ENCODE results near the gene RGS11. TPM values are rescaled to one million over a fixed set of nuclear protein-coding genes. Genes with fewer than 3 reads are reported as not detected.

The RGS11 gene
- total and polyA plus RNA-seq, 5 donors from 2014 or later, result not detected

DNA sequence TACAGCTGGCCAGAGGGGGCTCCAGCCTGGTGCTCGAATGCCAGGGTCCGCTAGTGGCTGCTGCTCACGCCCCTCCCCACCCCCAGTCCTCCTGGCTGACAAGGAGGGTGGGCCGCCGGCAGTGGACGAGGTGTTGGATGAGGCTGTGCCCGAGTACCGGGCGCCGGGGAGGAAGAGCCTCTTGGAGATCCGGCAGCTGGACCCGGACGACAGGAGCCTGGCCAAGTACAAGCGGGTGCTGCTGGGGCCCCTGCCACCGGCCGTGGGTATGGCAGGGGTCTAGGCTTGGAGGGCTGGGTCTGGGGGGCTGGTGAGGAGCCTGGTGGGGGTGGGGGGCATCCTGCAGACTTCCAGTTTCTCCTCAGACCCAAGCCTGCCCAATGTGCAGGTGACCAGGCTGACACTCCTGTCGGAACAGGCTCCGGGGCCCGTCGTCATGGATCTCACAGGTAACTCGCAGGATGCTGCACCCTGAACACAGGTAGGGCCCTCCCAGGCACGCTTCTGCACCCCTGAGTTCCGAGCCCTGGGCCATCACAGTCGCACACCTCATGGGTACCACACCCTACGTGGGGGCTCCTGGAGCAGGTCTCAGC, 6.0 kb upstream of the RGS11 start:
- Mint-ChIP-seq H3K4me3 (no peak overlapping the region), H3K4me1 (peaks cover 6 to 9% (median 7%) of the 10 kb centered on the region in 4 donors)

DNA sequence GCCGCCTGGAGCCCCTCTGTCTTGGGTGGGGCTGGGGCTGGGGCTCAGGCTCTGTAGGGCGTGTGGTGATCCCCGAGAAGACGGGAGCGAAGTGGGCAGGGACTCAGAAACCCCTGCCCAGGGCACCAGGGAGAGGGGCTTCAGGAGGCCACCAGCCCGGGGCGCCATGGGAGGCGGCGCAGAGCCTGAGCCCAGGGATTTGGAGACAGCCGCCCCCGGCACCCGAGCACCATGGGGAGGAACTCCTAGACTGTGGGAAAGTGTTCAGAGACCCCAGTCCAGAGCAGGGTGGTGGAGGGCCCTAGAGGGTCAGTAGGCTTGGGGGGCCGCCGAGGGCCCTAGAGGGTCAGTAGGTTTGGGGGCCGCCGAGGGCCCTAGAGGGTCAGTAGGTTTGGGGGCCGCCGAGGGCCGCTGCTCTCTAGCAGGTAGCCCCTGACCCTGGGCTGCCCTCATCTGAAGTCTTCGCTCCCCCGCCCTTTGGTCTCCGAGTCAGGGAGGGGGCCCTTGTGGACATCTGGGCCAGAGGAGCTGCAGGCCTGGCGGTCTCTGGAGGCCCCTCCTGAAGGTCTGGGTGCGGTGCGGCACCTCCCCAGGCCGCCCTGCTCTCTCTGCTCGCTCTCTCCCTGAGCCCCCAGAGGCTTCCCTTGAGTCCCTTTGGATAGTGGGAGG, 5.4 kb upstream of the RGS11 start:
- peaks cover 28% of the 10 kb centered on the region for H3K27me3 Mint-ChIP-seq
- ATAC-seq (ENCODE audit: low read depth in 2 of 2) (no peak), DNase-seq (no peak)
- Histone ChIP-seq H3K4me3 (ENCODE audit: low read depth, low read length) (no peak overlapping the region), H3K4me1 (ENCODE audit: control insufficient read depth, insufficient read depth, low read length, poor library complexity, severe bottlenecking) (peaks cover 26% of the 10 kb centered on the region), H3K27me3 (ENCODE audit: control insufficient read depth, insufficient read depth, low read length) (peaks cover 4% of the 10 kb centered on the region), H3K36me3 (ENCODE audit: control insufficient read depth, insufficient read depth, low read length) (no peaks in the 10 kb centered on the region), H3K9me3 (ENCODE audit: control insufficient read depth in 2 of 2, low read length in 2 of 2) (no peaks in the 10 kb centered on the region), H3K27ac (ENCODE audit: insufficient read depth, low read length, poor library complexity, severe bottlenecking) (no peak overlapping the region)
- no peaks in the 10 kb centered on the region for H3K9me3 Mint-ChIP-seq
- peaks cover 6 to 13% (median 9%) of the 10 kb centered on the region in 4 donors for H3K4me1 Mint-ChIP-seq
- H3K36me3 Mint-ChIP-seq, result no peaks in the 10 kb centered on the region
- H3K27ac Mint-ChIP-seq, result no peak overlapping the region
- no peak overlapping the region for H3K4me3 Mint-ChIP-seq

More for the DNA sequence above, 6.0 kb upstream of the RGS11 start:
- Histone ChIP-seq H3K9me3 (ENCODE audit: control insufficient read depth in 2 of 2, low read length in 2 of 2) (no peaks in the 10 kb centered on the region), H3K4me3 (ENCODE audit: low read depth, low read length) (no peak overlapping the region), H3K4me1 (ENCODE audit: control insufficient read depth, insufficient read depth, low read length, poor library complexity, severe bottlenecking) (peaks cover 23% of the 10 kb centered on the region), H3K27me3 (ENCODE audit: control insufficient read depth, insufficient read depth, low read length) (peaks cover 4% of the 10 kb centered on the region), H3K27ac (ENCODE audit: insufficient read depth, low read length, poor library complexity, severe bottlenecking) (no peak overlapping the region), H3K36me3 (ENCODE audit: control insufficient read depth, insufficient read depth, low read length) (no peaks in the 10 kb centered on the region)
- Mint-ChIP-seq H3K36me3 (peaks cover 4% of the 10 kb centered on the region), H3K27ac (no peak overlapping the region), H3K27me3 (peaks cover 21% of the 10 kb centered on the region), H3K9me3 (no peaks in the 10 kb centered on the region)
- no peak for ATAC-seq (ENCODE audit: low read depth in 2 of 2)
- no peak for DNase-seq

DNA sequence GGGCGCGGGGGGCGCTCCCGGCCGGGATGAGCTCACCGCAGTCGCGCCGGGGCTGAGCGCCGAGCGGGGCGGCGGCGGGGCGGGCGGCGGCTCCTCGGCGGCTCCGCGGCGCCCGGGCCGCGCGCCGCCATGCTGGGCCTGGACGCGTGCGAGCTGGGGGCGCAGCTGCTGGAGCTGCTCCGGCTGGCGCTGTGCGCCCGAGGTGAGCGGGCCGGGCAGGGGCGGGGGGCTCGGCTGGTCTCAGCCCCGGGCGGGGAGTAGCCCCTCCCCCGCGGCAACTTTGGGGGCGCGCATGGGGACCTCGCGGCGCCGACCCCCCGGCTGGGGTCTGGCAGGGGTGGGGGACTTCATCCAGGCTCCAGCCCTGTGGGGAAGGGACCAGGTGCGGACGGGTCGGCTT, 4.8 kb upstream of the RGS11 start, which contains the start of gene ARHGDIG:
ARHGDIG (plus strand) TSS at position 40 of the 400 bp plus-strand sequence; CDS start at position 130, 90 bp downstream.
- DNase-seq (no peak), ATAC-seq (ENCODE audit: low read depth in 2 of 2) (no peak)
- Mint-ChIP-seq H3K4me3 (peak within 1 kb of the TSS in 1 of 4 donors; percentile 73), H3K9me3 (no peaks in the 10 kb centered on the region), H3K36me3 (no peaks in the 10 kb centered on the region), H3K27ac (no peak within 1 kb of the TSS), H3K27me3 (peaks cover 29% of the 10 kb centered on the region), H3K4me1 (peaks cover 6 to 13% (median 9%) of the 10 kb centered on the region in 4 donors)
- H3K27ac ChIP-seq (ENCODE audit: insufficient read depth, low read length, poor library complexity, severe bottlenecking), result no peak within 1 kb of the TSS
- no peaks in the 10 kb centered on the region for H3K36me3 ChIP-seq (ENCODE audit: control insufficient read depth, insufficient read depth, low read length)
- peaks cover 4% of the 10 kb centered on the region for H3K27me3 ChIP-seq (ENCODE audit: control insufficient read depth, insufficient read depth, low read length)
- H3K4me1 ChIP-seq (ENCODE audit: control insufficient read depth, insufficient read depth, low read length, poor library complexity, severe bottlenecking), result peaks cover 28% of the 10 kb centered on the region
- H3K9me3 ChIP-seq (ENCODE audit: control insufficient read depth in 2 of 2, low read length in 2 of 2), result no peaks in the 10 kb centered on the region
- H3K4me3 ChIP-seq (ENCODE audit: low read depth, low read length), result no peak within 1 kb of the TSS

DNA sequence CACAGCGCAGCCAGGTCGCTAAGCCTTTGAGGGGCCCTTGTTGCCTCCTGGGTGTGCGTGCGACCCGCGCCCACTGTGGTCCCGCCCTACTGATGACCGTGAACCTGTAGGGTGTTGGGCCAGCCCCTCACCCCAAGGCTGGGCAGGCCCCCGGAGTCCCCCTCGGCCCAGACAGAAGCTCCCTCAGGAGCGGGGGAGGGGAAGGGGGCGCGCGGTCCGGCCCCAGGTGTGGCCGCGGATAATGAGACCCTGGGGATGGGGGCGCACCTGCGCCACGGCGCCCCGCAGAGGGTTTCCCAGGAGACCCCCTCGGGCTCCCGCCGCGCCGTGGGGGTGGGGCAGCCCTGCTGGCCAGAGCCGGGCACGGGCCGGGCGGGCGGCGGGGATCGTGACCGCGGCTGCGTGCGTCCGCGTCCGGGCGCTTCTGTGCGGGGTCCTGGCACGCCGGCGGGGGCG, 4.3 kb upstream of the RGS11 start:
- peaks cover 6 to 14% (median 9%) of the 10 kb centered on the region in 4 donors for H3K4me1 Mint-ChIP-seq
- H3K4me3 ChIP-seq (ENCODE audit: low read depth, low read length), result no peak overlapping the region
- peaks cover 32% of the 10 kb centered on the region for H3K27me3 Mint-ChIP-seq
- H3K27me3 ChIP-seq (ENCODE audit: control insufficient read depth, insufficient read depth, low read length), result peaks cover 4% of the 10 kb centered on the region
- H3K4me3 Mint-ChIP-seq, result no peak overlapping the region
- H3K36me3 ChIP-seq (ENCODE audit: control insufficient read depth, insufficient read depth, low read length), result no peaks in the 10 kb centered on the region
- DNase-seq (no peak), ATAC-seq (ENCODE audit: low read depth in 2 of 2) (no peak)
- H3K9me3 Mint-ChIP-seq, result no peaks in the 10 kb centered on the region
- H3K9me3 ChIP-seq (ENCODE audit: control insufficient read depth in 2 of 2, low read length in 2 of 2), result no peaks in the 10 kb centered on the region
- H3K27ac Mint-ChIP-seq, result no peak overlapping the region
- H3K36me3 Mint-ChIP-seq, result no peaks in the 10 kb centered on the region
- H3K27ac ChIP-seq (ENCODE audit: insufficient read depth, low read length, poor library complexity, severe bottlenecking), result no peak overlapping the region
- peaks cover 32% of the 10 kb centered on the region for H3K4me1 ChIP-seq (ENCODE audit: control insufficient read depth, insufficient read depth, low read length, poor library complexity, severe bottlenecking)

DNA sequence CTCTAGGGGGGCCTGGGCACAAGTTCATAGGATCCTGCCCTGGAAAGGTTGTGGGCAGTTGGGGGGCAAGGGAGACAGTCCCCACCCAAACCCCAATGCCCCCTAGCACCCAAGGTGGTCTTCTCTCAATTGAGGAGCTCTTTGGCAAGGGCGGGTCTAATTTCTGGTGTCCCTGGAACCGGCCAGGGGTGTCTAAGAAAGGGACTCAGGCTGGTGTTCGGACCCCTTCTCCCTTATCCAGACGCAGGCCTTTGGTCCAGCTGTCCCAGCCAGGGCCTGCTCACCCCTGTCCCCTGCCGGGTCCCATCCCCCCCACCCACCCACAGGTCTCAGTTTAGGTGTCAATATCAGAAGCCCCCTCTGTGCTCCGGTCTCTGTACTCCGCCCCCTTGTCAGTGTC, 3.8 kb upstream of the RGS11 start:
- Histone ChIP-seq H3K4me3 (ENCODE audit: low read depth, low read length) (no peak overlapping the region), H3K36me3 (ENCODE audit: control insufficient read depth, insufficient read depth, low read length) (no peaks in the 10 kb centered on the region), H3K9me3 (ENCODE audit: control insufficient read depth in 2 of 2, low read length in 2 of 2) (no peaks in the 10 kb centered on the region), H3K4me1 (ENCODE audit: control insufficient read depth, insufficient read depth, low read length, poor library complexity, severe bottlenecking) (peaks cover 34% of the 10 kb centered on the region), H3K27me3 (ENCODE audit: control insufficient read depth, insufficient read depth, low read length) (peaks cover 4% of the 10 kb centered on the region), H3K27ac (ENCODE audit: insufficient read depth, low read length, poor library complexity, severe bottlenecking) (no peak overlapping the region)
- H3K9me3 Mint-ChIP-seq, result no peaks in the 10 kb centered on the region
- peak overlapping the region in 2 of 4 donors; percentile 1 to 73 for H3K4me3 Mint-ChIP-seq
- no peaks in the 10 kb centered on the region for H3K36me3 Mint-ChIP-seq
- H3K4me1 Mint-ChIP-seq, result peaks cover 6 to 15% (median 9%) of the 10 kb centered on the region in 4 donors
- ATAC-seq (ENCODE audit: low read depth in 2 of 2) (no peak), DNase-seq (no peak)
- H3K27ac Mint-ChIP-seq, result no peak overlapping the region
- H3K27me3 Mint-ChIP-seq, result peaks cover 34% of the 10 kb centered on the region

DNA sequence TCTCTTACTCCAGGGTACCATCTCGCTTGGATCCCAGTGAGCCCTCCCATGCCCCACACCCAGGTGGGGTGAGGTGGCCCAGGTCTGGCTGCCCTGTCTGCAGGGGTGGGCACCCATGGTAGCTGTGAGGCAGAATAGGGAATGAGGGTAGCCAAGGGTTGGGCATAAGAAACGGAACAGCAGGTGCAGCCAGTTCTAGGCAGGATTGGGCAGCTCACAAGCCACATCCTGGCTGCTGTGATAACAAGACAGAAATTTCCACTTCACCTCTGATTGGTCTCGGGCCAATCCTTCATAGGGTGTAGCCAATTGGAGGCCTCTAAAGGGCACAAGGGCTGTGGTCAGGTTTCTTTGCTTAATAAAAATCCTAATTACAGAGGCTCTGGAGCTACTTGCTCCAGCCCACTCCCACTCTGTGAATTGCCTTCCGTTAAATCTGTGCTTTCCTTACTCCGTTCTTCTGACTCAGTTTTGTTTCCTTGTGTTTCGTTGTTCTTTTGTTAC, 3.2 kb upstream of the RGS11 start:
- H3K36me3 Mint-ChIP-seq, result no peaks in the 10 kb centered on the region
- H3K4me3 Mint-ChIP-seq, result peak overlapping the region in 2 of 4 donors; percentile 1 to 73
- no peaks in the 10 kb centered on the region for H3K9me3 Mint-ChIP-seq
- peaks cover 34% of the 10 kb centered on the region for H3K27me3 Mint-ChIP-seq
- no peak overlapping the region for H3K4me3 ChIP-seq (ENCODE audit: low read depth, low read length)
- H3K9me3 ChIP-seq (ENCODE audit: control insufficient read depth in 2 of 2, low read length in 2 of 2), result no peaks in the 10 kb centered on the region
- peaks cover 4% of the 10 kb centered on the region for H3K27me3 ChIP-seq (ENCODE audit: control insufficient read depth, insufficient read depth, low read length)
- H3K36me3 ChIP-seq (ENCODE audit: control insufficient read depth, insufficient read depth, low read length), result no peaks in the 10 kb centered on the region
- ATAC-seq (ENCODE audit: low read depth in 2 of 2), result peak; percentile 59 to 62
- no peak overlapping the region for H3K27ac ChIP-seq (ENCODE audit: insufficient read depth, low read length, poor library complexity, severe bottlenecking)
- peaks cover 34% of the 10 kb centered on the region for H3K4me1 ChIP-seq (ENCODE audit: control insufficient read depth, insufficient read depth, low read length, poor library complexity, severe bottlenecking)
- H3K4me1 Mint-ChIP-seq, result peaks cover 6 to 15% (median 9%) of the 10 kb centered on the region in 4 donors
- H3K27ac Mint-ChIP-seq, result no peak overlapping the region
- DNase-seq, result peak in 2 of 3 donors; percentile 50 to 81

DNA sequence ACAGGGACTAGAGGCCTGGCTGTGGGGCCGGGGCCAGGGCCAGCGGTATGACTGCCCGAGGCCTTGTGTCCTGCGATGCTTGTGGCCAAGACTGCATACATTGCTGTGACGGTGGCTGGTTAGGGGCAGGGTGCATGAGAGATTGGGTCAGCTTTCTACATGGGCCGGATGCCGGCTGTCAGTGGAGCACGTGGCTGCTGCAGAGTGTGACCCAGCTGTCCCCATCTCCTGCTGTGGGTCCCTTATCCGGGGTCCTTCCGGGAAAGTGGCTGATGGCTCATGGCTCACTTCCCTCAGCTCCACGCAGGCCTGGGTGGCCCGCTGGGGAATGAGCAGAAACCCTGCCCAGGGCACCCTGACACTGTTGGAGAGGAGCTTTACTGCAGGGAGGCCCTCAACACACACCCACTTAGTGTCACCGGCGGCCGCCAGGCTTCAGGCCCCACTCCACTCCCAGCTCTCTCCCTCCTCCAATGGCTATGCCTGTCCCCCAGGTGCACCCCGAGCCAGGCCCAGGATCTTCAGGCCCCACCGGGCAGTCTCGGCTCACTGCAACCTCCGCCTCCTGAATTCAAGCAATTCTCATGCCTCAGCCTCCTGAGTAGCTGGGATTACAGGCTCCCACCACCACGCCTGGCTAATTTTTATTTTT, 808 bp upstream of the RGS11 start:
- H3K4me1 ChIP-seq (ENCODE audit: control insufficient read depth, insufficient read depth, low read length, poor library complexity, severe bottlenecking), result peaks cover 34% of the 10 kb centered on the region
- DNase-seq, result no peak
- H3K36me3 Mint-ChIP-seq, result no peaks in the 10 kb centered on the region
- H3K4me3 Mint-ChIP-seq, result peak overlapping the region in 2 of 4 donors; percentile 55 to 73
- peaks cover 4% of the 10 kb centered on the region for H3K27me3 ChIP-seq (ENCODE audit: control insufficient read depth, insufficient read depth, low read length)
- H3K27ac ChIP-seq (ENCODE audit: insufficient read depth, low read length, poor library complexity, severe bottlenecking), result no peak overlapping the region
- no peaks in the 10 kb centered on the region for H3K9me3 ChIP-seq (ENCODE audit: control insufficient read depth in 2 of 2, low read length in 2 of 2)
- no peaks in the 10 kb centered on the region for H3K9me3 Mint-ChIP-seq
- no peak overlapping the region for H3K4me3 ChIP-seq (ENCODE audit: low read depth, low read length)
- H3K27ac Mint-ChIP-seq, result no peak overlapping the region
- no peaks in the 10 kb centered on the region for H3K36me3 ChIP-seq (ENCODE audit: control insufficient read depth, insufficient read depth, low read length)
- peaks cover 6 to 15% (median 9%) of the 10 kb centered on the region in 4 donors for H3K4me1 Mint-ChIP-seq
- no peak for ATAC-seq (ENCODE audit: low read depth in 2 of 2)
- H3K27me3 Mint-ChIP-seq, result peaks cover 44% of the 10 kb centered on the region
